Chondrocyte (in vitro differentiated cells): ENCODE data around the gene PSD4. TPM values are rescaled to one million over a fixed set of nuclear protein-coding genes. Genes with fewer than 3 reads are reported as not detected.

ENCODE experiments used
- DNase-seq: peaks from one replicate; pipeline ENCODE4 v3.0.0; 2021; ENCODE audit warnings: mixed read lengths, low spot score
- H3K27ac Mint-ChIP-seq: one replicate; pipeline ENCODE4 v1.8.0; 2021; ENCODE audit warnings: mild to moderate bottlenecking, moderate library complexity, mixed read lengths; ENCODE audit not compliant: unreplicated experiment
- H3K27me3 Mint-ChIP-seq: 2 replicates; pipeline ENCODE4 v1.8.0; 2021; ENCODE audit warnings: low read depth, mixed read lengths
- H3K36me3 Mint-ChIP-seq: 2 replicates; pipeline ENCODE4 v1.8.0; 2021; ENCODE audit warnings: low read depth, mixed read lengths
- H3K4me1 Mint-ChIP-seq: 2 replicates; pipeline ENCODE4 v1.8.0; 2021; ENCODE audit warnings: low read depth, mild to moderate bottlenecking, mixed read lengths
- H3K4me3 Mint-ChIP-seq: one replicate; pipeline ENCODE4 v1.8.0; 2021; ENCODE audit warnings: mild to moderate bottlenecking, moderate library complexity, mixed read lengths; ENCODE audit not compliant: unreplicated experiment
- H3K9me3 Mint-ChIP-seq: 2 replicates; pipeline ENCODE4 v1.8.0; 2021; ENCODE audit warnings: low read depth, mixed read lengths
- CTCF ChIP-seq: fragments of 200-600 bp; sonication (generic); IDR thresholded peaks from 2 replicates; pipeline ENCODE4 v1.5.0; 2021; ENCODE audit warnings: antibody characterized with exemption, mild to moderate bottlenecking, moderate library complexity
- long read RNA-seq: library from polyadenylated mRNA; stranded (forward); transcript quantifications from one replicate; pipeline ENCODE4 v2.0.0, GENCODE V29; 2021
- total RNA-seq: library from RNA; stranded (reverse); gene quantifications from 3 replicates; pipeline ENCODE4 v1.2.1, GENCODE V29; 2021

The PSD4 gene
- 5.2 to 5.5 TPM (median 5.2 TPM) in 3 replicates for total RNA-seq
- long read RNA-seq = 0 reads

DNA sequence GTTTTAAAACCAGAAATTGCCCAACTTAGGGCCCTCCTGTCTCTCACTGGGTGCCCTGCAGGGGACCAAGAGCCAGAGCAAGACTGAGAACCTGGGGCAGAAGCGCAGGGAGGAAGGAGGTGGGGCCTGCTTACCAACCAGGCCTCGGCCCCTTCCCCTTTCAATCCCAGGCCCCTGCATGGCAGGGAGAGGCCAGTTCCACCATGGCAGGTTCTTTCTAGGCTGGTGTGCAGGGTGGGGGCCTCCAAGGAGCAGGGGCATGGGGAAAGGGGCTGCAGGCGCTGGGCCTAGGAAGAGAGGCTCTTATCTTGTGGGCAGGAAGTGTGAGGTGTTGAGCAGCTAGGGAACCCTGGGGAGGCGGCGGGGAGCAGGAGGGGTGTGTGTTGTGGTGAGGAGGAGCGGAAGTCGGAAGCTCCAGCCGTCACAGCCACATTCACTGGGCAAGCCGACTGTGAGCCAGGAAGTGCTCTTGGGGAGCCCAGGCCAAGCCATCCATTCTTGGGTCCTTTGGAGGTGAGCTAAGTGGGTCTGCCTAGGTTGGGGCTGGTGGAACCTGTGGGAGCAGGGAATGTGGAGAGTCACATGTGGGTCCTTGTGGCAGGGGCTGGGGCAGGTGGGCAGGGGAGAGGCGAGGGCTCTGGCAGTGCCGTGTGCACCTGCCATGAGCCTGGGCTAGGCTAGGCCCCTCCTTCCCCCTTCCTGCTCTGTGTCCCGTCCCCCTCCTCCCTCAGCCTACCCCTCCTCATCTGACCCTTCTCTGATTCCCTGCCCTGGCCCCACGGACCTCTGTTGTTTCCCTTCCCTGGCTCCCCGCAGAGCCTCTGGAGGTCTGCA lies at the start of gene PSD4:
Gene PSD4 (plus strand): TSS at position 430 of the 834 bp plus-strand sequence. CDS start 8,486 bp downstream, outside the sequence.
- Mint-ChIP-seq H3K27me3 (no peaks in the 10 kb centered on the region), H3K36me3 (no peaks in the 10 kb centered on the region), H3K9me3 (no peaks in the 10 kb centered on the region), H3K27ac (no peak within 1 kb of the TSS), H3K4me3 (no peak within 1 kb of the TSS), H3K4me1 (no peaks in the 10 kb centered on the region)
- DNase-seq = peak; percentile 61
- no peak for TF ChIP-seq CTCF

DNA sequence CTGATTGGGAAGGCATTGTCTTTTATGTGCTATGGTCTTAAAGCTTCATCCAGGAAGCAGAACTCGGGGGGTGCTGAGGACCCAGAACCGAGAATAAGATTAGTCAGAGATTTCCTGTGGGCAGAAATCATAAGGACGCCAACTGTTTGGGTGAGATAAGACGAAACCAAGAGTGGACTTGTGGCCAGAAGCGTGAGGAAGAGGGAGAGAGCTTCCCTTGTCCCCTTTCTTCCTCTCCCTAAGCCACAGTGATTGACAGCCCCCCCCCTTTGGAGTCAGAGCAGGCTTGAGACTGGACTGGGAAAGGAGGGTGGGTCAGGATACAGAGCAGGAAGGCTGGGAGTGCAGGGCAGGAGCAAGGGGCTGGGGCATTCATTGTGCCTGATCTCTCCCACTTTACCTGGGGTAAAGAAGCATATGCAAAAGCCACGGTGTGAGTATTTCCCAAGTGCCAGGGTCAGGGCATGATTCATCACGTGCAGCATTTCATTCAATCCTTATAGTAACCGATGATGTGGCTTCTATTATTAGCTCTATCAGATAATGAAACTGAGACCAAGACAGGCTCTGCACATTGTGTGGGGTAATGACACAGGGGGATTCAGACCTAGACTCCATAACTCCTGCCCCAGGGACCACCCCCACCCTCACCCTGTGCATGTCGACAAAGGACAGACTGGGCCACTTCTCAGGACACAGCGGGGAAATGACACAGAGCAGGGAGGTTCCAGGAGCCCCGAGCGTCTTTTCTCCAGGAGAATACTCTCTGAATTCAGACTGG lies 49.4 kb upstream of the PSD4 start:
- Mint-ChIP-seq H3K27ac (no peak overlapping the region), H3K4me1 (no peaks in the 10 kb centered on the region), H3K4me3 (no peak overlapping the region), H3K36me3 (no peaks in the 10 kb centered on the region), H3K9me3 (no peaks in the 10 kb centered on the region), H3K27me3 (peaks cover 51% of the 10 kb centered on the region)
- DNase-seq = no peak
- no peak for TF ChIP-seq CTCF

- H3K27ac Mint-ChIP-seq = no peak overlapping the region
- peaks cover 44% of the 10 kb centered on the region for H3K27me3 Mint-ChIP-seq
- H3K4me1 Mint-ChIP-seq = no peaks in the 10 kb centered on the region
- no peak overlapping the region for H3K4me3 Mint-ChIP-seq
- no peaks in the 10 kb centered on the region for H3K9me3 Mint-ChIP-seq
- no peaks in the 10 kb centered on the region for H3K36me3 Mint-ChIP-seq
- TF ChIP-seq CTCF = no peak
- DNase-seq = no peak
These were observed 48.6 kb upstream of the PSD4 start for GRCh38 chr2:113124984-113125855.

GRCh38 chr2:113126845-113127645 lies 46.7 kb upstream of the PSD4 start, which contains the start of gene IL1RN:
TSS of gene IL1RN (plus strand) at chr2:113127598. CDS start at chr2:113127625, 27 bp downstream.
- no peaks in the 10 kb centered on the region for H3K9me3 Mint-ChIP-seq
- H3K27me3 Mint-ChIP-seq = peaks cover 28% of the 10 kb centered on the region
- H3K27ac Mint-ChIP-seq = no peak within 1 kb of the TSS
- no peaks in the 10 kb centered on the region for H3K36me3 Mint-ChIP-seq
- no peak within 1 kb of the TSS for H3K4me3 Mint-ChIP-seq
- TF ChIP-seq CTCF = no peak
- H3K4me1 Mint-ChIP-seq = no peaks in the 10 kb centered on the region
- no peak for DNase-seq
